ENCODE data around the gene TINAG.
"Not testable (repeated sequence)": the region's sequence is repeated elsewhere in the genome, so short reads cannot be mapped to it uniquely, and the experiment has no call there.

Gene TINAG

DNA sequence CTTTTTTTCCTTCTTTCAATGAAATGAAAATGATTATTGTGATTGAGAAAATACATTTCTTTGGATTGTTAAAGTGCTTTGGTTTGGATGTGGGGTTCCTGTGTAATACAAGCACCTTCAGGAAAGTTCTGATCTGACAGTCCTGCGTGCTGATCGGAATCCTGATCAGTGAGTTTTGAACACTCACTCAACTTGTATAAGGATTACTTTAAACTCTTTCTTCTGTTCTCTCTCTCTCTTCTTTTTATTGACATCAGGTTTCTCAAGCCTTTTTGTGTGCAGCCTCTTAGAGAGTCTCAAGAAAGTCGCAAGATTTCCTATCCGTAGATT lies 710 bp downstream of the TINAG start:
- no peak for DNase-seq

DNA sequence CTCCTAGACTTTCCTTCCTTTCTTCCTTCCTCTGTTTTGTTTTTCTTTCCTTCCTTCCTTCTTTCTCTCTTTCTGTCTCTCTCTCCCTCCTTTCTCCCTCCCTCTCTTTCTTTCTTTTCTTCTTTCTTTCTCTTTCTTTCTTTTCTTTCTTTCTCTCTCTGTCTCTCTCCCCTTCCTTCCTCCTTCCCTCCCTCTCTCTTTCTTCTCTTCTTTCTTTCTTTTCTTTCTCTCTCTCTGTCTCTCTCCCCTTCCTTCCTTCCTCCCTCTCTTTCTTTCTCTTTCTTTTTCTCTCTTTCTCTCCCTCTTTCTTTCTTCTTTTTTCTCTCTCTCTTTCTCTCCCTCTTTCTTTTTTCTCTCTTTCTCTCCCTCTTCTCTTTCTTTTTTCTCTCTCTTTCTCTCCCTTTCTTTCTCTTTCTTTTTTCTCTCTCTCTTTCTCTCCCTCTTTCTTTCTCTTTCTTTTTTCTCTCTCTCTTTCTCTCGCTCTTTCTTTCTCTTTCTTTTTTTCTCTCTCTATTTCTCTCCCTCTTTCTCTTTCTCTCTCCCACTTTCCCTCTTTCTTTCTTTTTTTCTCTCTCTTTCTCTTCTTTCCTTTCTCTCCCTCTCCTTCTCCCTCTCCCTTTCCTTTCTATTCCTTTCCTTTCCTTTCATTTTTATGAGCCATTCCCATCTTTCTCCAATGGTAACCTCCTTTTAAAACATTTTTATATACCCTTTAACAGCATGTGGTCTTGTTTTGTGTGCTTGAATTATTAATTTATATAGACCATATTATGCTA lies 2.3 kb downstream of the TINAG start:
- no peak for DNase-seq

DNA sequence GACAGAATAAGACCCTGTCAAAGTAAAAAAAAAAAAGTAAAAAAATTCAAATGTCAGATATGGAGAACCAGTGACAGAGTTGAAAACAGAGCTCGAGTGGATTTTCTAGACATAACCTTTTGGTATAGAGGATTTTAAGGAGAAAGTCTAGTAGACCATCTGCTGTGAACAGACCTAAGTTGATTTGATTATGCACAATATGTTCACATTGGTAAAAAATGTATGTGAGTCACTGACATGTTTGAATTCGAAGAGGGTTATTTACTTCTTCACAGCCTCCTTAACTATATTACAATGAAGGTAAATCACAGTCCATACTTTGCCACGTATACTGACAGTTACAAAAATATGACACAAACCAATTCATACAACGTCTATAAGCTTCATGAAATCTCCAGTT lies 7.4 kb downstream of the TINAG start:
- no peak for DNase-seq

DNA sequence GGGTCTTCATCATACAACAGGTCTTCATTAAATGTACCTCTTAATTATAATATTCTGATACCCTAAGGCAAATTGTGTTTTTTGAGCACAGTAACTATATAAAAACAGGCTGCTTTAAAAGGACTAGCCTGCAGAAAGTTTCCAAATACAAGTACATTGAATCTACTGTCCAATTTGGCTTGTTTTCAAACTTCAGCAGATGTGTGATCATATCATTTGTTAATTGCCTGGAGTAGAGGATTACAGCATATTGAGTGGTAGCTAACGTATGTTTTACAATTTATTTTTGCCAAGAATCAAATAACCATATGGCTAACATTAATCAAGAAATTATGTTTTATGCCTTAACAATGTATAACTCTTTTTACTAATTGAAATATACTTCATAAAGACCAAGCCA lies 12.6 kb downstream of the TINAG start:
- DNase-seq = no peak

DNA sequence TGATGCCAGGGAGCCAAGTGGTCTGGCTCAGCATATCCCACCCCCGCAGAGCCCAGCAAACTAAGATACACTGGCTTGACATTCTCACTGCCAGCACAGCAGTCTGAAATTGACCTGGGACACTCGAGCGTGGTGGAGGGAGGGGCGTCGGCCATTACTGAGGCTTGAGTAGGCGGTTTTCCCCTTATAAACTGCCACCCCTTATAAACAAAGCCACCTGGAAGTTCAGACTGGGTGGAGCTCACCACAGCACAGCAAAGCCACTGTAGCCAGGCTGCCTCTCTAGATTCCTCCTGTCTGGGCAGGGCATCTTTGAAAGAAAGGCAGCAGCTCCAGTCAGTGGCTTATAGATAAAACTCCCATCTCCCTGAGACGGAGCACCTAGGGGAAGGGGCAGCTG lies 19.4 kb downstream of the TINAG start:
- no peak for DNase-seq

DNA sequence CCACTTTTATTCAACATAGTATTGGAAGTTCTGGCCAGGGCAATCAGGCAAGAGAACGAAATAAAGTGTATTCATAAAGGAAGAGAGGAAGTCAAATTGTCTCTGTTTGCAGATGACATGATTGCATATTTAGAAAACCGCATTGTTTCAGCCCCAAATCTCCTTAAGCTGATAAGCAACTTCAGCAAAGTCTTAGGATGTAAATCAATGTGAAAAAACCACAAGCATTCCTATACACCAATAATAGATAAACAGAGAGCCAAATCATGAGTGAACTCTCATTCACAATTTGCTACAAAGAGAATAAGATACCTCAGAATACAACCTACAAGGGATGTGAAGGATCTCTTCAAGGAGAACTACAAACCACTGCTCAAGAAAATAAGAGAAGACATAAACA lies 23.3 kb downstream of the TINAG start:
- DNase-seq = not testable (repeated sequence)

DNA sequence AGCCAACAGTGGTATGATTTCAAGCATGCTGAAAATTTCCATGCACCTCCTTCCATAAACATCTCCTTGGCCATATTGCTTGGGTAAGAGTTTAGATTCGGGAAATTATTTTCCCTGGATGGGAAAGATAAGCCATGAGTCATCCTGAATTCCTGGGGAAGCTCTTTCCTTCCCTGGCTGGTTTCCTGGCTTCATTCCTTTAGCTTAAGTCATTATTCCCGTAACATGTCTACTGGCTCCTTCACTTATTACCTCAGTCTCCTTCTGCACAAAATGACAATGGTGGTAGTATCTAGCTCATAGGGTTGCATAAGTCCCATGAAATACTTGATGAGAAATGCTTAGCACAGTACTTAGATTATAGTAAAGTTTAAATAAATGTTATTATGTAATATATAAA lies 27.6 kb downstream of the TINAG start:
- DNase-seq = no peak

DNA sequence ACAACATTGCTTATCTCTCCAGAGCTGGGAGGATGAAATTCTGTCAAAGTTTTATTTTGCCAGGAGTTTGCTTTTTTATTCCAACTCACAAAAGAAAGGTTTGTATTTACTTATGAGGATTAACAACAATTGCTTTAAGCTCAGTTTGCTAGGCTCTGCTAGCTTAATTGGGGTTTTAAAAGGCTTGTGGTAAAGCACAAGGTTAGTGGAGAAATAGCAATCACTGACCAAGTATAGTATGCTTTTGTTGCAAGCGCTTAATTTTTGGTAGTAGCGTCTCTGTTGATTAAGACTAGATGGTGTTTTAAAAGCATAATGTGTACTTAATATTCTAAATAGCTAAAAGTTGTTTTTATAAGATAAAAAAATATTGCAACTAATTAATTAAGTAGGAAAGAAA lies 45.7 kb downstream of the TINAG start:
- DNase-seq = no peak

DNA sequence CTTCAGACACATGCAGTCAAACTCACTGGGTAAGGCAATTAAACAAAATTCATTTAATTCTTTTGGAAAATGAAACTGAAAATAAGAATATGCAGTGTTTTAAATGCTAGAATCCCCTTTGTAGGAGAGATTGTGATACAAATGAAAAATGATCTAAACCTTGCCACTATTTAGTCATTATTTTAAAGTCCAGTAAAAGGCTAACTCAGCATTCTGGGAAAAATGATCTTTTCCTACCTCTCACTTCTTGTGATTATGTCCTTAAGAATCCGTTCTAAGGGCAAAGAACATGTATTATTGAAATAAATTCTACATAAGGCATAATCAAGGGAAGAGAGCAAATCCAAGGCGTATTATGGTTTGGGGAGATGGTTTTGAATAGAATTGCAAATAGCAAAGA lies 46.4 kb downstream of the TINAG start:
- DNase-seq = no peak

DNA sequence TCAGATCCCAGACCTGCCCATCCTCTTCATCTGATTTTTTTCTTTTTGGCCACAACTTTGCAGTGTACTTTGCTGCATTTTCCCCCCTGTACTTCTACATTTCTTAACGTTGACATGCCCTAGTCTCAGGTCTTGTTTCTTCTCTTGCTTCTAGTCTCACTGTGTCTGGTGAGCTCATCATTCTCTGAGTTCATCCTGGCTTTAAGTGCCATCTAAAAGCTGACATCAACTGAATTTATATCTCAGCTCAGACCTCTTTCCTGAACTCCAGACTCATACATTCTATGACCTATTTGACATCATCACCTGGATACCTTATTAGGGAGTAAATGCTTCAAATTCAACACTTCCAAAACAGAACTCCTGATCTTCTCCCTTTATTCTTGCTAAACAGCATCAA lies 48.9 kb downstream of the TINAG start:
- DNase-seq = no peak

DNA sequence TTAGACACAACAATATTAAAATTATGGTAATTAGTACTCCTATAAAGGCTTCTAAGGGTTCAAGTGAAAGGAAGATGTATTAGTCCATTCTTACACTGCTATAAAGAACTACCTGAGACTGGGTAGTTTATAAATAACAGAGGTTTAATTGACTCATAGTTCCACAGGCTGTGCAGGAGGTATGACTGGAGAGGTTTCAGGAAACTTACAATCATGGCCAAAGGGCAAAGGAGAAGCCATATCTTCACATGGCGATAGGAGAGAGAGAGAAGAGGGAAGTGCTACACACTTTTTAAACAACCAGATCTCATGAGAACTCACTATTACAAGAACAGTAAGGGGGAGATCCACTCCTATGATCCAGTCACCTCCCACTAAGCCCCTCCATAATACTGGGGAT lies 52.9 kb downstream of the TINAG start:
- DNase-seq = no peak

DNA sequence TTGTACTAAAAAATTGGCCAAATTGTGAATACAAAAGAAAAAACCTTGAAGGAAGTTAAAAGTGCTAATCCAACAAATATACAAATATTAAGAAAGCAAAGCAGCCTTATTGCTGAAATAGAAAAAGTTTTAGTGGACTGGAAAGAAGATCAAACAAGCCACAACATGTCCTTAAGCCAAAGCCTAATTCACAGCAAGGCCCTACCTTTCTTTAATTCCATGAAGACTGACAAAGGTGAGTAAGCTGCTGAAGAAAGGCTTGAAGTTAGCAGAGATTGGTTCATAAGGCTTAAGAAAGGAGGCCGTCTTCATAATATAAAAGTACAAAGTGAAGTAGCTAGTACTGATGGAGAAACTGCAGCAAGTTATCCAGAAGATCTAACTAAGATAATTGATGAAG lies 53.5 kb downstream of the TINAG start:
- no peak for DNase-seq

DNA sequence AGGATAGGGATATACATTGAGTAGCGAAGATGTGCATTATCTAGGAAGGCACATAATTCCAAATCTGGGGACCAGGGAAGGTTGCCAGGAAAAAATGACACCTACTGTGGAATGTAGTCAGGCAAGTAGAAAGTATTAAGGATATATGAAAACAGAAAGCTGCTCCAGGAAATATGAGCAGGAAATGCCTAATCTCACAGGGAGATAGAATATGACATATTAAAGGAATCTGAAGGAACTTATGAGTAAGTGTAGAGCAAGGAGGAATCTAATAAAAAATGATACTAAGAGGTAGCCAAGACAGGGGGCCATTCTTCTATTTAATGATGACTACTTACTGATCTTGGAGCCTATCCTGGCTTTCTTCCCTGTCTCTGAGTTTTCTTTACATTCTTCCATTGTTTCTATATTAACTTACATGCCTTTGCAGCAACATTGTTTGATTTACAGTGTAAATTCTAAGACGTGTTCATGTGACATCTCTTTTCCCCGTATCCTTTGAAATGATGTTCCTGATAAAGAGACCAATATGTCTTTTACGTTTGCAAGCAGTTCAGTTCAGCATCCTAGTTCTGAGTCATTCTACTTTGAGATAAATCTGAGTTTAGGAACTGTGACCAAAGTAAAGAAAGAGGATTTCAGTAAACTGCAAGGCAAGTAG lies 58.6 kb downstream of the TINAG start:
- DNase-seq = no peak

DNA sequence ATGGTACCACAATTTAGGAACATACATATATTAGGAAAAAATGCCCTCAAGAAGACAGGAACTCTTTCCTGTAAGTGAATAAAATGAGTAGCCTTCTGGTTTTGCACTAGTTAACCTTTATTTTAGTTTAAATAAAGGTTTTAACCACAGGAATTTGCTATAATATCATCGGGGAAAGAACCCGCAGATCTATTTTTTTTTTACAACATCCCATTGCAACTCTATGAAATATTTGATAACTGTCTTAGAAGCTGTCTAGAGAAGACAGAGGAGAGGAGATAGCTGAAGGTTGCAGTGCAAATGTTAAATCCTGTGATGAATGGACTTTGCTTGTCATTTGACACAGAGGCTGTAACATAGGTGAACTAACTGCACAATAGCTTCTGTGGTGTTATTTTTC lies 69.5 kb downstream of the TINAG start:
- DNase-seq = no peak

DNA sequence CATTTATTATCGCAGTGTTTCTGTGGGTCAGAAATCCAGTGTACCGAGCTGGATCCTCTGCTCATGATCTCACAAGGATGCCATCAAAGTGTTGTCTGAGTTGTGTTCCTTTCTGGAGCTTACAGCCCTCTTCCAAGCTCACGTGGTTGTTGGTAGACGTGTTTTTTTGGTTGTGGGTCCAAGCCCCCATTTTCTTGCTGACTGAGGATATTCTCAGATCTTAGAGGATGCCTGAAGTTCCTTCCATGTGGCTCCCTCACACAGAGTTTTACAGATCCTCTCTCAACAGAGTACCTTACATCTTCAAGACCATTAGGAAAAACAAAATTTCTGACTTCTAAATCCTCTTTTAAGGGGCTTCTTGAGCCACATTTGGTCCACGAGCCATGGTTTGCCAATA lies 78.1 kb downstream of the TINAG start:
- DNase-seq = no peak

DNA sequence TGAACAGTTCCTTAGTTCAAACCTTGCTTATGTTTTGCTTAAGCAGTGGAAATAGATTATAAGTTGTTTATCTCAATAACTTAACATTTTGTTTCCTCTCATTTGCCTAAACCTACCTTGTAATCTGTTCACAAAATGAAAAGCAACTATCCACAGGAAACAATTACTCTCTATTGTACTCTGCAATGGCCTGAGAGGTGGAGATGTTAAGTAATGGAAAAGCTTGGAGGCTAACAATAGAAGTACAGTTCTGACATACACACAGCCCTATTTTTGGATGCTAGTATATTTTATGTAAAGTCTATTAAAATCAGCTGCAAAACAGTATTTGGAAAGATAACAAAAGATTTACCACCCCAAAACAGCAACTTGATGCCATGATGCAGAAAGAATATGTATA lies 82.1 kb downstream of the TINAG start:
- no peak for DNase-seq

DNA sequence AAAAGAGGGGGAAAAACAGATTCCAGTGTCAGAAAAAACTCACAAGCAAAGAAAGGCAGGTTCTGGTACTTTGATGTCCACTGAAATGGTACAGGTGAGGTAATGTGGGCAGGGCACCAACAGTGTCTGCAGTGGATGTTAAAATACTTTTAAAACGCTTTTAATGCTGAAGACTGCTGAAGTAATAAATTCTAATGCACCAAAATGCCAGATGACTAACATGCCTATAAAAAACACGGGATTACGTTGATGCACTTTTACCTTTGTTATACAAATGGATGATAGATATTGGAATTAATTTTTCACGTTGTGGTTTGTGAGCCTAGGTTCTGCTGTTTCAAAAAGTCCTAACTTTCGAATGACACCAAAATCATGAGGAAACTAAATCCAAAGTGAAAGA lies 83.3 kb downstream of the TINAG start:
- DNase-seq = no peak

DNA sequence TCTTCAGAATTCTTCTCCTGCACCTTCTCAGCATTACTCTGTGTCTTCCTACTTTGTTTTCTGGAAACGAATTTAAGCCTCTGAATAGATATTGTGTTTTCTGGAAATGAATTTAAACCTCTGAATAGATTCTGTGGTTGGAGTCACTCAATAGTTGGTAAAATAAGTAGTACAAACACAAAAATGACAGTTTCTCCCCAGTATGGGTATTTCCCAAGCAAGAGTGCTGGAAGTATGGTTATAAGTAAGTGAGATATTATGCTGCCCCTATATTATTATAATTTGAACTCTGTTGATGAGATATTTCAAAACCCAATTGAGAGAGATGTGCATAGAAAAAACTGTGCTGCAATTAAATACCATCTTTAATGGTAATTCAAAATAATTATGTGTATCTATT lies 94.9 kb downstream of the TINAG start:
- no peak for DNase-seq

DNA sequence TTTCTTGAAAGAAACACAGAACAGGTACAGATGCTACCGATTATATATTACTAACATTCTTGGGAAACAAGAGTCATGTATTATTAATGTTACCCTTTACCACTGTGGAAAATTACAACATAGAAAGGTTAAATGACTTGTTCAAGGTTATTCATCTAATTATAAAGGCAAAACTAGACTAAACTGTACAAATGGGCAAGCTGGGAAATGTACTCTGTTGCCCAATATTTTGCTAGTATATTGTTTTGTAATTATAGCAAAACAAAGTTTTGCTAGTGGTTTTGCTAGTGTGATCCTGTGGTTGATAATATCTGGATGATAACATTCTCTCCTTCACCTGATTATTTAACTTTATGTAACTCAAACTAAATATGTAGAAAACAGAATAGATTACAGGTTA lies 96.5 kb downstream of the TINAG start:
- no peak for DNase-seq

DNA sequence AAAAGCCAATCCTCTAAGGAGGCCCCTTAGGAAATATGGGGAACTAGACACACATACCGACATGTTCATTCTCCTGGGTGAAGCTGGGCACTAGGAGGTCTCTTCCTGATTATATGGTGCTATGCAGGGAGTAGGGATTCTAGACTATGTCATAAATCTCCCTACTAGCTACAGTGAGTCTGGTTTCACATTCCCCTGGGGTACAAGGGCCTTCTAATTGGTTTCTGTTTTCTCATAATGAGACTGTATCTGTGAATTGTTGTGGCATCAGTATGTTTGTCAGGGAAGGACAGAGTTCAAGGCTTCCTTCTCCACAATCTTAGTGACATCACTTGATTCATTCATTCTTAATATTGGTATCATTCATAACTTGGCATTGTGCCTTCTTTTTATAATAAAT lies 103.5 kb downstream of the TINAG start:
- no peak for DNase-seq

DNA sequence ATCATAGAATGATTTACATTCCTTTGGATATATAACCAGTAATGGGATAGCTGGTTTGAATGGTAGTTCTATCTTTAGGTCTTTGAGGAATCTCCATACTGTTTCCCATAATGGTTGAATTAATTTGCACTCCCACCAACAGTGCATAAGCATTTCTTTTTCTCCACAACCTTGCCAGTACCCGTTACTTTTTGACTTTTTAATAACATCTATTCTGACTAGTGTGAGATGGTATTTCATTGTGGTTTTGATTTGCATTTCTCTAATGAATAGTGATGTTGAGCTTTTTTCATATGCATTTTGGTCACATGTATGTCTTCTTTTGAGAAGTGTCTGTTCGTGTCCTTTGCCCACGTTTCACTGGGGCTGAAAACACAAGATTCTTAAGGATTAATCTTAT lies 107.3 kb downstream of the TINAG start:
- DNase-seq = no peak

DNA sequence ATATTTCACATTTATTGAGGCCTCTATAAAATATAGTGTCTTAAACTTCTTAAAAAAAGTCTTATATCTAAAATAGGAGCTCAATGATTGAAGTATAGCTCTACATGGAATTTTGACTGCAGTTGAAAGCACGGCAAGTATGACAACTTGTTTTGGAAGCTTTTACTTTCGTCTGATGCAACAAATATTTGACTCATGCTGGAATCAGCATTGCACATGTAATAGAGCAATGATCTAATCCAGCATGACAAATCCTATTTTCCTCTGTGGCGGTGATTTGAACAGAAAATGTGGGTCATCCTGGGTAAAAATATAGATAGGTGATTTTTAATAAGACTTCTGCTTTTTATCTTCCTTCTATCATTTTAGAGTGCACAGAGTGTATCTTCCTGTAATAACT lies 111.6 kb downstream of the TINAG start:
- DNase-seq = no peak

DNA sequence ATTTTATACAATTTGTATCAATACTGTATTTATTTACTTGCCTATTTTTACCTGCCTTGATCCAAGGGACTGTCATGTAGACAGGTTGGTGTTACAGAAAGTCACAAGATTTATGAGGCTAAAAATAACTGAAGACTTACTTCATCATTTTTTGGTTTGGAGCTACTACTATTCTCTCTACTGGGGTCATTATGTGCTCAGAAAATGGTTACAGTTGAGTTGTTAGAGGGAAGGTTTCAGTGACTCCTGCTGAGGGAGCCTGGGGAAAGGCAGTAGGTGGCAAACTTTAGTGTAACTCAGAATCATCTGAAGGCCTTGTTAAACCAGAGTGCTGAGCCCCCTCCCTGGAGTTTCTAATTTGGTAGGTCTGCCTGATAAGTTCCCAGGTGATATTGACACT lies 118.8 kb downstream of the TINAG start:
- no peak for DNase-seq

DNA sequence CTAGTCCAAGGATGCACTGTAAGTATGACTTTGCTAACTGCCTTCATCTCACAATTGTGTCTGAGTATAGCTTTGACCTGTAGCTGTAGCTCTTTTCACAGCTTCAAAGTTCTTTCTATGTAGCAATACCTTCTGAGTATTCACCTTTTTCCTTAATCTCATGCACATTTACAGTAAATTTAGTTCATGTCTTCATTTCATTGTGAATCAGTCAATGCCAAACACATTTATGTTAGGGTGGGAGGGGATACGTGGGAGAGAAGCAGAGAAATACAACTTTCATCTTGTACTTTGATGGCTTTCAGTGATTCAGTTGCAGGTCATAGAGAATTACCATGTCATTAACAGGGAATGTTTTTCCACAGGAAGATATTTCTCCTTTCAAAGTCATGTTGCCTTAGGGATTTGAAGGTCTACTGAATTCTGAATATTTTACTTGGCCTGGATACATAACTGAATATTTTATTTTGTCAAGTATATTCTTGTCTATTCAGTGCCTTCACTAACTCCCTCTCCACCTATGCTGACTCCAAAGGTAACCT lies 119.2 kb downstream of the TINAG start:
- DNase-seq = no peak

DNA sequence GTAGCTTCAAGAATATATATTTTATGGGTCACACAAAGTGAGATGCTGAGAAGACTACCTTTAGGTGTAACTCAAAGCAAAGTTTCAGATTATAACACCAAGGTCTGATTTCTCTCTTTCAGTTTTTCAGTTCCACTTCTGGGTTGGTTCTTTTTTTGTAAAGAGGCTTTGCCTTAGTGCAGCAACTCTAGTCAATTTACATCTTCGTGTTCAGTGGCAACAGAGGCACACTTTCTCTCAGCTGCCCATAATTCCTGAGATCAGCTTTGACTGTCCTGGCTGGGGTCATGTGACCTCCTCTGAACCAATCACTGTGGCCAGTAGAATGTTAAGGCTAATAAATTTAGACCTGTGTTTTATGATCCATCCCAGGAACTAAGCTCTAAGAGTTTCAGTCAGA lies 120.2 kb downstream of the TINAG start:
- DNase-seq = no peak

Data from activated CD4-positive, alpha-beta T cell treated with anti-CD3 and anti-CD28 coated beads, Interleukin-10, Interleukin-2, amounts not matched to agents 100 ng/mL and 50 ng/mL, durations not matched to agents 16 hours and 8 hours (primary cell).